Gastroesophageal sphincter (tissue), 4 donors: Measurements from ENCODE around the gene NEDD1. TPM values are rescaled to one million over a fixed set of nuclear protein-coding genes. Genes with fewer than 3 reads are reported as not detected.

Experiments used
- ATAC-seq: fragments of 150-250 bp; one replicate; pipeline ENCODE4 v1.9.1; 2016; ENCODE audit warnings: mild to moderate bottlenecking, moderate library complexity
- H3K27ac ChIP-seq, 4 donors: fragments of 200-600 bp; sonication (generic) in 3 of 4; 1 replicate in 3 of 4; 2 replicates in 1 of 4; pipeline ENCODE4 v1.5.1; 2016 to 2019
- H3K27me3 ChIP-seq: fragments of 200-600 bp; sonication (generic); one replicate; pipeline ENCODE4 v1.5.1; 2019
- H3K36me3 ChIP-seq, 2 donors: fragments of 200-600 bp; sonication (generic); one replicate each; pipeline ENCODE4 v1.5.1; 2019; ENCODE audit warnings: control low read depth in 1 of 2
- H3K4me1 ChIP-seq, 3 donors: fragments of 200-600 bp; sonication (generic); 1 replicate in 2 of 3; 2 replicates in 1 of 3; pipeline ENCODE4 v1.5.1; 2016 to 2019; ENCODE audit warnings: control low read depth in 2 of 3
- H3K4me3 ChIP-seq, 2 donors: fragments of 200-600 bp; sonication (generic); one replicate each; pipeline ENCODE4 v1.5.1; 2019; ENCODE audit warnings: mild to moderate bottlenecking in 1 of 2, moderate library complexity in 1 of 2
- H3K9me3 ChIP-seq, 3 donors: fragments of 200-600 bp; sonication (generic); one replicate each; pipeline ENCODE4 v1.5.1; 2017 to 2019; ENCODE audit warnings: control low read depth in 2 of 3
- EP300 ChIP-seq: sonication (generic); formaldehyde crosslinking; IDR thresholded peaks from one replicate; pipeline ENCODE4 v1.6.1; 2017; ENCODE audit warnings: antibody characterized with exemption, mild to moderate bottlenecking
- POLR2A ChIP-seq, 2 donors: fragments of 450-650 bp; IDR thresholded peaks; one replicate each; pipeline ENCODE4 v1.6.1; 2017; ENCODE audit warnings: antibody characterized with exemption in 2 of 2, mild to moderate bottlenecking in 2 of 2, moderate library complexity in 1 of 2
- POLR2AphosphoS5 ChIP-seq: sonication (generic); formaldehyde crosslinking; IDR thresholded peaks from one replicate; pipeline ENCODE4 v1.6.1; 2017; ENCODE audit warnings: antibody characterized with exemption
- WGBS, 2 donors: methylation state at CpG; one replicate each; pipeline ENCODE4 v1.1.5; 2018; ENCODE audit warnings: low coverage in 1 of 2; 5-methylcytosine and 5-hydroxymethylcytosine counted together
- total RNA-seq, 4 donors: library from RNA; depleted of rRNA; stranded (reverse); fragments of >200 nt; gene quantifications; one replicate each; pipeline ENCODE4 v1.1.0, GENCODE V29; 2016
- TF ChIP-seq, protein P1 (sequence below), 4 experiments: fragments of 200-600 bp in 2 of 4; fragments of 450-650 bp in 2 of 4; sonication (generic) in 1 of 4; IDR thresholded peaks; one replicate each; pipeline ENCODE4 v1.5.1; 2017 to 2019; ENCODE audit warnings: antibody characterized with exemption in 4 of 4, mild to moderate bottlenecking in 2 of 4, moderate library complexity in 2 of 4

NEDD1 gene
- total RNA-seq, 4 donors from 2014 or later, result 20.9 to 29.1 (median 22.4) TPM

DNA sequence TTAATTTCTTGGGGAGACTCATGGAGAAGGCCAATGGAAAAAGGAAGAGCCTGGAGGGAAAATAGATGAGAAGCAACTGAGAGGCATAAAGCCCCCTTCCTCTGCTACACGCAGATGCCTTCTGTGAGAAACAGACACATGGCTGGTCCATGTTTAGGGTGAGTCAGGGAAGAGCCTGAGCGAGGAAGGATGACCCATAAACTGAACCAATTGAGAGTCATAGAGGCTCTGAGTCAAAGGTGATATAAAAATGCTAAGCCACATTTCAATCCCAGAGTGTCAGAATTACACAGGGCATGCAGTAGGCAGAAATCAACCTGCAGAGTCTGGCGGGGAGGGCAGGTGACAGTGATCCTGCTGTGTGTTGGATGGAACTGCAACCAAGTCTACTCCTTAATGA is 30.1 kb upstream of the NEDD1 start:
- WGBS, 2 donors, result 85 to 100% methylated on average over 2 to 3 of the region's 3 CpGs
- Histone ChIP-seq H3K27ac (no peak overlapping the region), H3K36me3 (no peaks in the 10 kb centered on the region), H3K4me3 (no peak overlapping the region), H3K4me1 (no peaks in the 10 kb centered on the region), H3K27me3 (no peaks in the 10 kb centered on the region), H3K9me3 (peaks cover 0 to 3% (median 0%) of the 10 kb centered on the region in 3 donors)
- no peak for ATAC-seq
- TF ChIP-seq EP300, result no peak
- no peak for TF ChIP-seq POLR2A (IDR thresholded peaks at IDR 0.05)
- TF ChIP-seq, protein P1, sequence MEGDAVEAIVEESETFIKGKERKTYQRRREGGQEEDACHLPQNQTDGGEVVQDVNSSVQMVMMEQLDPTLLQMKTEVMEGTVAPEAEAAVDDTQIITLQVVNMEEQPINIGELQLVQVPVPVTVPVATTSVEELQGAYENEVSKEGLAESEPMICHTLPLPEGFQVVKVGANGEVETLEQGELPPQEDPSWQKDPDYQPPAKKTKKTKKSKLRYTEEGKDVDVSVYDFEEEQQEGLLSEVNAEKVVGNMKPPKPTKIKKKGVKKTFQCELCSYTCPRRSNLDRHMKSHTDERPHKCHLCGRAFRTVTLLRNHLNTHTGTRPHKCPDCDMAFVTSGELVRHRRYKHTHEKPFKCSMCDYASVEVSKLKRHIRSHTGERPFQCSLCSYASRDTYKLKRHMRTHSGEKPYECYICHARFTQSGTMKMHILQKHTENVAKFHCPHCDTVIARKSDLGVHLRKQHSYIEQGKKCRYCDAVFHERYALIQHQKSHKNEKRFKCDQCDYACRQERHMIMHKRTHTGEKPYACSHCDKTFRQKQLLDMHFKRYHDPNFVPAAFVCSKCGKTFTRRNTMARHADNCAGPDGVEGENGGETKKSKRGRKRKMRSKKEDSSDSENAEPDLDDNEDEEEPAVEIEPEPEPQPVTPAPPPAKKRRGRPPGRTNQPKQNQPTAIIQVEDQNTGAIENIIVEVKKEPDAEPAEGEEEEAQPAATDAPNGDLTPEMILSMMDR (IDR thresholded peaks at IDR 0.05), result no peak
- no peak for TF ChIP-seq POLR2AphosphoS5

GRCh38 chr12:96878704-96879103 is 28.4 kb upstream of the NEDD1 start:
- ATAC-seq, result no peak
- no peaks in the 10 kb centered on the region for H3K27me3 ChIP-seq
- H3K36me3 ChIP-seq, result no peaks in the 10 kb centered on the region
- no peaks in the 10 kb centered on the region for H3K9me3 ChIP-seq
- no peaks in the 10 kb centered on the region for H3K4me1 ChIP-seq
- H3K27ac ChIP-seq, result no peak overlapping the region
- TF ChIP-seq POLR2A (IDR thresholded peaks at IDR 0.05) (no peak), POLR2AphosphoS5 (no peak), EP300 (no peak)
- TF ChIP-seq, protein P1 (IDR thresholded peaks at IDR 0.05), result no peak
- 67 to 100% methylated on average over 1 of the region's 1 CpG for WGBS, 2 donors
- H3K4me3 ChIP-seq, result no peak overlapping the region

- H3K9me3 ChIP-seq, result no peaks in the 10 kb centered on the region
- H3K36me3 ChIP-seq, result no peaks in the 10 kb centered on the region
- TF ChIP-seq POLR2AphosphoS5 (no peak), POLR2A (IDR thresholded peaks at IDR 0.05) (no peak)
- TF ChIP-seq, protein P1 (IDR thresholded peaks at IDR 0.05), result no peak
- no peak overlapping the region for H3K4me3 ChIP-seq
- 97 to 100% methylated on average over 1 to 4 of the region's 4 CpGs for WGBS, 2 donors
- H3K4me1 ChIP-seq, result no peaks in the 10 kb centered on the region
- H3K27me3 ChIP-seq, result no peaks in the 10 kb centered on the region
- no peak overlapping the region for H3K27ac ChIP-seq
- no peak for ATAC-seq
Measured at GRCh38 chr12:96879301-96879700, 27.8 kb upstream of the NEDD1 start.

DNA sequence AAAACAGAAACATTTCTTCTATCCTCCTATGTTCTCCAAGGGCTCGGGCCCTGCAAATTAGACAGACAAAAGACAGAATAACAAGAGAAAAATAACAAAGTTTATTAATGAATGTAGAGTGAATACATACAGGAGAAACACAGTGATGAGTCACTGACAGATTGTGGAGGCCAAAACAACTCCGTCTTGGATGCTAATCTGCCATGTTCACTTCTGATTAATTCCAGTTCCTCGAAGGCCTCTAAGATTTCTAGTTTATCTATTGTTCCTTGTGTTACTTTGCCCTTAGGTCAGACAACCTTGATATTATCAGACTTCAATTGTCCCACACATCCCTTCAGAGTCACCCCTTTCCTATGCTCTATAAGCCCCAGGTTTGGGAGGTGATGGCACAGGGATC is 26.8 kb upstream of the NEDD1 start:
- H3K36me3 ChIP-seq, result no peaks in the 10 kb centered on the region
- H3K4me1 ChIP-seq, result no peaks in the 10 kb centered on the region
- no peak for ATAC-seq
- no peaks in the 10 kb centered on the region for H3K27me3 ChIP-seq
- TF ChIP-seq, protein P1 (IDR thresholded peaks at IDR 0.05), result no peak
- no peak for TF ChIP-seq POLR2AphosphoS5
- TF ChIP-seq POLR2A (IDR thresholded peaks at IDR 0.05), result no peak
- no peak for TF ChIP-seq EP300
- 75 to 85% methylated on average over 3 of the region's 3 CpGs for WGBS, 2 donors
- no peak overlapping the region for H3K27ac ChIP-seq
- no peak overlapping the region for H3K4me3 ChIP-seq
- no peaks in the 10 kb centered on the region for H3K9me3 ChIP-seq

- TF ChIP-seq POLR2A (IDR thresholded peaks at IDR 0.05) (no peak), EP300 (no peak), POLR2AphosphoS5 (no peak)
- TF ChIP-seq, protein P1 (IDR thresholded peaks at IDR 0.05), result no peak
- Histone ChIP-seq H3K27me3 (no peaks in the 10 kb centered on the region), H3K4me3 (no peak overlapping the region), H3K4me1 (no peaks in the 10 kb centered on the region), H3K36me3 (no peaks in the 10 kb centered on the region), H3K9me3 (no peaks in the 10 kb centered on the region), H3K27ac (no peak overlapping the region)
- no peak for ATAC-seq
Measured at GRCh38 chr12:96881608-96882007, 25.4 kb upstream of the NEDD1 start.
